Measurements from ENCODE around the gene IFITM2.

Gene IFITM2

DNA sequence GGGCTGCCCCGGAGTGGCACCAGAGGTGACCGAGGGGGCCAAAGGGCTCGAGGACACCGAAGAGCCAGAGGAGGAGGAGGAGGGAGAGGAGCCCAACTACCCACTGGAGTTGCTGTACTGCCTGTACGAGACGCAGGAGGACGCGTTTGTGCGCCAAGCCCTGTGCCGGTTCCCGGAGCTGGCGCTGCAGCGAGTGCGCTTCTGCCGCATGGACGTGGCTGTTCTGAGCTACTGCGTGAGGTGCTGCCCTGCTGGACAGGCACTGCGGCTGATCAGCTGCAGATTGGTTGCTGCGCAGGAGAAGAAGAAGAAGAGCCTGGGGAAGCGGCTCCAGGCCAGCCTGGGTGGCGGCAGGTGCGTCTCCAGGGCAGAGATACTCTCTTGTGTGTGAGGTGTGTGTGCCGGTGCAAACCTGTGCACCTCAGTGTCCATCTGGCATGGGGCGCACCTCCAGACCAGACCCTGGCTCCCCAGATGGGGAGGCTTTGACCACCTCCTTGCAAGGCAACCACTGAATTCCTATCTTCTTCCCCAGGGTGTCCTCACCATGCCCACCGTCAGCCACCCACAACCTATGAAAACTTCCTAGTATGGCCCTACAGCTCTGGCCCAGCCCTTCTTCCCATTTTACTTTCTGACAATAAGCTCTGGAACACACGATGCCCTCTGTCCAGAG lies 26.0 kb upstream of the IFITM2 start:
- no peak for DNase-seq (ENCODE audit: extremely low read depth in 1 of 2, low read depth in 1 of 2)

- DNase-seq (ENCODE audit: extremely low read depth in 1 of 2, low read depth in 1 of 2), result no peak
Observed at GRCh38 chr11:282171-282570, 25.4 kb upstream of the IFITM2 start.

DNA sequence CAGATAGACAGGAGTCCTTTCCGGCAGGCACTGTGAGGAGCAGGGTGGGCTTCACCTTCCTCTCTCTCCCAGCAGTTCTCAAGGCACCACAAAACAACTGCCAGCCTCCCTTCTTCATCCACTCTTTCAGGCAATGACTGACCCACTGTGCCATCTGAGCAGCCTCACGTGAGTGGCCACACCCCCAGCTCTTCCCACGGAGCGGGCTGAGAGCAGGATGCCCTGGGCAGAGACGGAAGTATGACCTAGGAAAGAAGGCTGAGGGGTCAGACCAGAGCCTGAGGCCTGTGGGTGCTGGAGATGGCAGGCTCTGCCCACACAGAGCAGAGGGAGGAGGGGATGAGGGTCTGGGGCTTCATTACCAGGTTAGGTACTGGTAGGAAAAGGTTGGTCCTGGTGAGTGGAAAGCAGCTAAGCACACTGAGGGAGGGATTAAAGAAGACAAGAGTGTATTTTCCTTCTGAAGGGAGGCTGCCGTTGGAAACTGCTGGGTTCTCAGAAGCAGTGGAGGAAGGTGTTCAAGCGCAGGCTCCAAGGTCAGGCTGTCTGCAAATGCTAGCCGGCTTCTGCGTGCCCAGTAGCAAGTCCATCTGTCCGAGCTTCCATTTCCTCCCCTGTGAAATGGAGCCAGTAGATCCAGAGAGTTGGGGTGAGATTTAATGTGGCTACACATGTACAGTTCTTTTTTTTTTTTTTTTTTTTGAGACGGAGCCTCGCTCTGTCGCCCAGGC lies 24.8 kb upstream of the IFITM2 start:
- DNase-seq (ENCODE audit: extremely low read depth in 1 of 2, low read depth in 1 of 2), result no peak

GRCh38 chr11:283405-284104 lies 24.1 kb upstream of the IFITM2 start:
- DNase-seq (ENCODE audit: extremely low read depth in 1 of 2, low read depth in 1 of 2), result no peak

GRCh38 chr11:284105-285020 lies 23.3 kb upstream of the IFITM2 start:
- DNase-seq (ENCODE audit: extremely low read depth in 1 of 2, low read depth in 1 of 2), result no peak

GRCh38 chr11:285021-285893 lies 22.4 kb upstream of the IFITM2 start:
- no peak for DNase-seq (ENCODE audit: extremely low read depth in 1 of 2, low read depth in 1 of 2)

DNA sequence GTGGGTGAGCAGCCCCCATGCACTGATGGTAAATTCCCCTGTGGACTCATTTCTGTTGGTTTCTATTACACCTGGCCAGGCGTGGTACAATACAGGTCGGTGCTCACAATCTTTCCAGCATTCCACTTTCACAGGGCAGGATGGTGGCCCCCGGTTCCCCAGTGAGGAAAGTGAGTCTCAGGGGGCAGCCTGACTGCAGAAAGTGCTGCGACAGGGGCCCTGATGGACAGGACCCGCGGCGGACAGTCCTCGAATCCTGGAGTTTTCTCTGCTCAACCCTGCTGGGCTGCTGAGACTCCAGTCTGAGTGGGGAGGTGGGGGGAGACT lies 21.8 kb upstream of the IFITM2 start:
- DNase-seq (ENCODE audit: extremely low read depth in 1 of 2, low read depth in 1 of 2), result no peak

DNA sequence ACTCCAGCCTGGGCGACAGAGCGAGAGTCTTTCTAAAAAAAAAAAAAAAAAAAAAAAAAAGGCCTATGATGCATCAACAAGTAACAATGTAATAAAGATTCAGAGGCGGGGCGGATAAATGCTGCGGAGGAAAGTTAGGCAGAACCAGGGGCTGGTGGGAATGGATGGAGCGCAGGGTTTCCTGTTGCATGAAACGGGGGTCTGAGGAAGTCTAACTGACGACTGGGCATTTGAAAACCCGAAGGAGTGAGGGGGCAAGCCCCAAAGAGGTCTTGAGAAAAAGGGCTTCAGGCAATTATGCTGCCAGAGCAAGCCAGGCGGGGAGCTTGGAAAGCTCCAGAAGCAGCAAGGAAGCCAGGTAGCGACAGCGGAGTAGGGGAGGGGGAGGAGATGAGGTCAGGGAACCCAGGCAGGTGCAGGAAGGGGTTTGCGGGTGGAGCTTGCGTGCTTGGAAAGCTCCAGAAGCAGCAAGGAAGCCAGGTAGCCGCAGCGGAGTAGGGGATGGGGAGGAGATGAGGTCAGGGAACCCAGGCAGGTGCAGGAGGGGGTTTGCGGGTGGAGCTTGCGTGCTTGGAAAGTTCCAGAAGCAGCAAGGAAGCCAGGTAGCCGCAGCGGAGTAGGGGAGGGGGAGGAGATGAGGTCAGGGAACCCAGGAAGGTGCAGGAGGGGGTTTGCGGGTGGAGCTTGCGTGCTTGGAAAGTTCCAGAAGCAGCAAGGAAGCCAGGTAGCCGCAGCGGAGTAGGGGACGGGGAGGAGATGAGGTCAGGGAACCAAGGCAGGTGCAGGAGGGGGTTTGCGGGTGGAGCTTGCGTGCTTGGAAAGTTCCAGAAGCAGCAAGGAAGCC lies 20.4 kb upstream of the IFITM2 start:
- peak in 1 of 2 donors; percentile 44 for DNase-seq (ENCODE audit: extremely low read depth in 1 of 2, low read depth in 1 of 2)

DNA sequence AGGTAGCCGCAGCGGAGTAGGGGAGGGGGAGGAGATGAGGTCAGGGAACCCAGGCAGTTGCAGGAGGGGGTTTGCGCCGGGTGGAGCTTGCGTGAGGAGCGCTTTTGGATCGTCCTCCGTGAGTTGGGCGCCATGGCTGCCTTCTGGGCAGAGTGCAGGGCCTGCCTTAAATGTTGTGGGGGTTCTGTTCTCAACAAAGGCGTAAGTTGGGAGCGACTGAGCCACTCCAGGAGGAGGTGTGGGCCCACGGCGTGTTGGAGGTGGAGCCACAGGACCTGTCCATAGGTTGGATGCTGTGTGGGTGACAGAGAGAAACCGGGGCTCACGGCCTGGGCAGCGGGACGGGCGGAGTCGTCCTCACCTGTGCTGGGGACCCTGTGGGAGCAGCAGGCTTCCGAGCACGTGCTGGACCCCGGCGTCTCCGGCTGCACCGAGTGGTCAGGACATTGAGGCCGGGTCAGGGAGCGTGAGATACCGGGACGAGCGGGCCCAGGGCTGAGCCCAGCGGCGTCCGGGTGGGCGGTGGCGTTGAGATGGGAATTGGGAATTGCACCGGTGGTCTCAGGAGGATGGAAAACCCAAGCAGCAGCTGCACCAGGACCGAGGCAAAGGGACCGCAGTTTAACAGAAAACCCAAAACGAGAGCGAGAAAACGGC lies 19.7 kb upstream of the IFITM2 start:
- no peak for DNase-seq (ENCODE audit: extremely low read depth in 1 of 2, low read depth in 1 of 2)

GRCh38 chr11:288478-289397 lies 18.9 kb upstream of the IFITM2 start, which contains the start of gene PGGHG:
Gene PGGHG, plus strand, starts transcription at chr11:289126. Its CDS starts 691 bp downstream, at chr11:289817.
- DNase-seq (ENCODE audit: extremely low read depth in 1 of 2, low read depth in 1 of 2), result no peak

DNA sequence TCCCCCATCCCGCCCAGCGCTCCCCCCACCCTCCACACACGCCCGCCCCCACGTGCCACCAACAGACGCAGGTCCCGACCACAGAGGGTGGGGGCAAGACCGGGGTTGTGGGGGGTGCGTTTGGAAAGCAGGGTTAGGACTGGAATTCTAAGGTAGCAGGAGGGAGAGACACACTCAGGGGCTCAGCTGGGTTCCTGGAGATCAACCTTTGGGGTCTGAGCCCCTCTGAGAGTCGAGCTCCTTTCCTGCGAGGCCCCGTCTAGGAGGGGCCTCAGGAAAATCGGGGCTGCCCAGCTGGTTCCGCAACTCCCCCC lies 18.3 kb upstream of the IFITM2 start:
- DNase-seq (ENCODE audit: extremely low read depth in 1 of 2, low read depth in 1 of 2), result no peak

- no peak for DNase-seq (ENCODE audit: extremely low read depth in 1 of 2, low read depth in 1 of 2)
Observed at GRCh38 chr11:289712-290620, 17.6 kb upstream of the IFITM2 start.

DNA sequence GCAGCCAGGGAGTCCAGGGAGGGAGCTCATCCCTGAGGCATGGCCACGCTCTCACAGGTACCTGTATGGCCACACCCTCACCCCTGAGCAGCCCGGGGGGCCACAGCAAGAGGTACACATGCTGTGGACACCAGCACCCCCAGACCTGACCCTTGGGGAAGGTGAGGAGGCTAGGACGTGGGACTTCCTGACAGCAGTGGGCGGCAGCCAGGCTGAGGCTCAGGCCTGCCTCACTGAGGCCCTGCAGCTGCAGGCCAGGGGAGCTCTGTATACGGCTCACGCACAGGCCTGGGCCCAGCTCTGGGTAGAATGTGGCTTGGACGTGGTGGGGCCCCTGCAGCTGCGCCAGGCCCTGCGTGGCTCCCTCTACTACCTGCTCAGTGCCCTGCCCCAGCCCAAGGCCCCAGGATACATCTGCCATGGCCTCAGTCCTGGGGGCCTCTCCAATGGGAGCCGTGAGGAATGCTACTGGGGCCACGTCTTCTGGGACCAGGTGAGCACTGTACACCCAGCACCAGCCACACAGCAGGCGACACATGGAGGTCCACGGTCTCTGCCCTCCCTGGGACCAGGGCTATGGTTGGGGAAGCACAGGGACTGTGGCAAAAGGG lies 16.9 kb upstream of the IFITM2 start:
- DNase-seq (ENCODE audit: extremely low read depth in 1 of 2, low read depth in 1 of 2), result no peak

DNA sequence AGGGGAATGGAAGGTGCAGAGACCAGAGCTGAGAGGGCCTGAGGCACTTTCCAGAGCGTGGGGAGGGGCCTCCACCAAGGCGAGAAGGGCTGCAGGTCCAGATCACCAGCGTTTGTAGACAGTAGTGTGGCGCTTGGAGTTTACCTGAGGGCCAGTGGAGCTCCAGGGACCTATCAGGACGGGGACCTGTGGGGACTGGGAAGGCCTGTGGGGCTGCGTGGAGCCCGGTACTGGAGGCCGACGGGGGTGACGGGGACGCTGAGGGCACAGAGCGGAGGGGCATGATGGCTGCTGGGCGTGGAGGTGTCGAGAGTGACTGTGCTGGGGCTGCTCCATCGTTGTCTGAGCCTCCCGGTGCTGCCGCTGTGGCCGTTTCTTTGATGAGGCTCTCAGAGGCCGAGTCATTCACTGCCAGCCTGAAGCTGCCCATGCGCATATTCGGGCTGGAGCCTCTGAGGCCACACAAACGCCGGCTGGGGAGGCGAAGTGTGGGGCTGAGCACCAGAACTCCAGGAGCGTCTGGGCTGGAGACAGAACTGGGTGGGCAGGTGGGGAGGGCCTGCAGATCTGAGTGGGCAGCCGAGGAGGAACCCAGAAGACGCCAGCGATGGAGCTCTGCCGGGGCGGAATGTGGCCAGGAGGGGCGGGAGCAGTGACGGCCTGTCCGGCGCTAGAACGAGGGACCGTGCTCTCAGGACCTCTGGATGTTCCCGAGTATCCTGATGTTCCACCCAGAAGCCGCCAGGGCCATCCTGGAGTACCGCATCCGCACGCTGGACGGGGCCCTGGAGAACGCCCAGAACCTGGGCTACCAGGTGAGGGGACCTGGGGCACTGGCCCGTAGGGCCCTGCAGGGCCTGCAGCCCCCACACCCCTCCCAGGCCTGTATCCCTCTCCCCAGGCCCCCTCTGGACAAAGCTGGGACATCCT lies 16.1 kb upstream of the IFITM2 start:
- DNase-seq (ENCODE audit: extremely low read depth in 1 of 2, low read depth in 1 of 2), result no peak

Measured in stimulated activated CD8-positive, alpha-beta memory T cell treated with anti-CD3 and anti-CD28 coated beads, Interleukin-7, amount 100 ng/mL, for 48 hours (primary cell).